Tibial nerve (tissue), 4 donors: ENCODE data around the gene EFEMP2.

ENCODE experiments used
- EP300 ChIP-seq, 2 donors: sonication (generic); formaldehyde crosslinking; IDR thresholded peaks; one replicate each; pipeline ENCODE4 v1.6.1; 2017; ENCODE audit warnings: antibody characterized with exemption in 2 of 2, mild to moderate bottlenecking in 1 of 2
- TF ChIP-seq, protein P1 (sequence below), 5 experiments: fragments of 200-600 bp in 3 of 5; fragments of 450-650 bp in 2 of 5; sonication (generic) in 3 of 5; IDR thresholded peaks; one replicate each; pipeline ENCODE4 v1.5.1; 2016 to 2019; ENCODE audit warnings: antibody characterized with exemption in 5 of 5, mild to moderate bottlenecking in 3 of 5, moderate library complexity in 2 of 5

DNA sequence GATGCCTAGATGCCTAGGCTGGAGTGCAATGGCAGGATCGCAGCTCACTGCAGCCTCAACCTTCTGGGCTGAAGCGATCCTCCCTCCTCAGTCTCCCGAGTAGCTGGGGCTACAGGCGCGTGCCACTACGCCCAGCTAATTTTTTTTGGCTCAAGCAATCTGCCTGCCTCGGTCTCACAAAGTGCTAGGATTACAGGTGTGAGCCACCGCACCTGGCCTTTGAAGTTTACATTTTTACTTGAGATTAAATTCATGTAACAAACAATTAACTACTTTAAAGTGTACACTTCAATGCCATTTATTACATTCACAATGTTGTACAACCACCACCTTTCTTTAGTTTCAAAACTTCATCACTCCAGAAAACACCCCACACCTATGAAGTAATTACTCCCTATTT, 31.1 kb upstream of the EFEMP2 start:
- TF ChIP-seq, protein P1, sequence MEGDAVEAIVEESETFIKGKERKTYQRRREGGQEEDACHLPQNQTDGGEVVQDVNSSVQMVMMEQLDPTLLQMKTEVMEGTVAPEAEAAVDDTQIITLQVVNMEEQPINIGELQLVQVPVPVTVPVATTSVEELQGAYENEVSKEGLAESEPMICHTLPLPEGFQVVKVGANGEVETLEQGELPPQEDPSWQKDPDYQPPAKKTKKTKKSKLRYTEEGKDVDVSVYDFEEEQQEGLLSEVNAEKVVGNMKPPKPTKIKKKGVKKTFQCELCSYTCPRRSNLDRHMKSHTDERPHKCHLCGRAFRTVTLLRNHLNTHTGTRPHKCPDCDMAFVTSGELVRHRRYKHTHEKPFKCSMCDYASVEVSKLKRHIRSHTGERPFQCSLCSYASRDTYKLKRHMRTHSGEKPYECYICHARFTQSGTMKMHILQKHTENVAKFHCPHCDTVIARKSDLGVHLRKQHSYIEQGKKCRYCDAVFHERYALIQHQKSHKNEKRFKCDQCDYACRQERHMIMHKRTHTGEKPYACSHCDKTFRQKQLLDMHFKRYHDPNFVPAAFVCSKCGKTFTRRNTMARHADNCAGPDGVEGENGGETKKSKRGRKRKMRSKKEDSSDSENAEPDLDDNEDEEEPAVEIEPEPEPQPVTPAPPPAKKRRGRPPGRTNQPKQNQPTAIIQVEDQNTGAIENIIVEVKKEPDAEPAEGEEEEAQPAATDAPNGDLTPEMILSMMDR (IDR thresholded peaks at IDR 0.05): no peak
- TF ChIP-seq EP300 (IDR thresholded peaks at IDR 0.05): no peak
